PC-3 (cell line): ENCODE measurements around the gene AHCYL2. TPM values are rescaled to one million over a fixed set of nuclear protein-coding genes. Genes with fewer than 3 reads are reported as not detected.

Experiments
- ATAC-seq: fragments of 200-7000 bp; cut with Tn5 transposase; 2 replicates; pipeline ENCODE4 v1.9.1; 2020; ENCODE audit warnings: mild to moderate bottlenecking, moderate library complexity
- BruUV-seq: library from RNA; stranded (reverse); fragments of 400-500 nt; replicated peaks from 2 replicates; lab custom pipeline; 2021; lab: Mats Ljungman, UMichigan
- CTCF ChIA-PET: fragments of 300-600 bp; sonication (Branson Sonifier 250); formaldehyde crosslinking; loops from one replicate; lab custom pipeline; 2022; ENCODE audit warnings: antibody characterized with exemption; lab: Charles Lee
- POLR2A ChIA-PET: fragments of 300-600 bp; sonication (Branson Sonifier 250); formaldehyde crosslinking; loops from one replicate; lab custom pipeline; 2022; ENCODE audit warnings: antibody characterized with exemption; ENCODE audit not compliant: unreplicated experiment; lab: Charles Lee
- DNase-seq: peaks from one replicate; pipeline ENCODE4 v3.0.0-alpha.2; 2015
- H2AFZ ChIP-seq: fragments of 300-600 bp; sonication (generic); 2 replicates; pipeline ENCODE4 v1.6.0; 2016; ENCODE audit warnings: antibody characterized with exemption, low read length
- H3F3A ChIP-seq: fragments of 300-600 bp; sonication (generic); one replicate; pipeline ENCODE4 v1.6.0; 2017; ENCODE audit warnings: antibody characterized with exemption, low read length, control low read depth, mild to moderate bottlenecking; ENCODE audit not compliant: unreplicated experiment
- H3K27ac ChIP-seq: fragments of 300-600 bp; sonication (generic); 2 replicates; pipeline ENCODE4 v1.5.1; 2016; ENCODE audit warnings: mild to moderate bottlenecking, low read length
- H3K27me3 ChIP-seq: fragments of 300-600 bp; sonication (generic); 2 replicates; pipeline ENCODE4 v1.6.1; 2016; ENCODE audit warnings: low read length, mixed read lengths
- H3K36me3 ChIP-seq: fragments of 300-600 bp; sonication (generic); 2 replicates; pipeline ENCODE4 v1.6.1; 2016; ENCODE audit warnings: low read depth, mixed run types, low read length, mixed read lengths
- H3K4me1 ChIP-seq: fragments of 300-600 bp; sonication (generic); 2 replicates; pipeline ENCODE4 v1.5.1; 2016; ENCODE audit warnings: low read length; ENCODE audit not compliant: insufficient read depth
- H3K4me2 ChIP-seq: fragments of 300-600 bp; sonication (generic); 2 replicates; pipeline ENCODE4 v1.6.0; 2016; ENCODE audit warnings: low read length
- H3K4me3 ChIP-seq: fragments of 300-600 bp; sonication (generic); 2 replicates; pipeline ENCODE4 v1.5.1; 2016; ENCODE audit warnings: mild to moderate bottlenecking, low read length, mixed read lengths
- H3K79me2 ChIP-seq: fragments of 300-600 bp; sonication (generic); 2 replicates; pipeline ENCODE4 v1.6.1; 2017; ENCODE audit warnings: low read length, mixed read lengths
- H3K9ac ChIP-seq: fragments of 300-600 bp; sonication (generic); 2 replicates; pipeline ENCODE4 v1.6.0; 2016; ENCODE audit warnings: mild to moderate bottlenecking, low read length
- H3K9me2 ChIP-seq: fragments of 300-600 bp; sonication (generic); replicated peaks from 2 replicates; pipeline ENCODE4 v1.6.1; 2016; ENCODE audit warnings: mixed run types, low read length, mixed read lengths
- H3K9me3 ChIP-seq: fragments of 300-600 bp; sonication (generic); 2 replicates; pipeline ENCODE4 v1.6.1; 2016; ENCODE audit warnings: low read length, mixed read lengths
- H4K20me1 ChIP-seq: fragments of 300-600 bp; sonication (generic); 2 replicates; pipeline ENCODE4 v1.6.1; 2016; ENCODE audit warnings: low read length, mixed read lengths
- CTCF ChIP-seq: fragments of 300-600 bp; sonication (generic); conservative IDR thresholded peaks from 2 replicates; pipeline ENCODE4 v1.5.1; 2017; ENCODE audit warnings: antibody characterized with exemption, low read depth, mild to moderate bottlenecking, low read length
- EZH2 ChIP-seq: fragments of 300-600 bp; sonication (generic); IDR thresholded peaks from one replicate; pipeline ENCODE4 v1.6.1; 2017; ENCODE audit warnings: antibody characterized with exemption, mild to moderate bottlenecking, low read length; ENCODE audit not compliant: unreplicated experiment
- EZH2phosphoT487 ChIP-seq: fragments of 300-600 bp; sonication (generic); IDR thresholded peaks from 2 replicates; pipeline ENCODE4 v1.6.1; 2018; ENCODE audit warnings: mild to moderate bottlenecking, antibody characterized with exemption, low read length, borderline replicate concordance
- intact Hi-C: fragments of 100-400 bp; cut with micrococcal nuclease; formaldehyde crosslinking; loops from 2 replicates; pipeline ENCODE4 v1.9.0; 2023
- total RNA-seq: library from RNA; depleted of rRNA; stranded (reverse); fragments of >200 nt; gene quantifications from 2 replicates; pipeline ENCODE4 v1.2.3, GENCODE V29; 2014

AHCYL2 gene
- total RNA-seq, 1 experiment from 2014 or later: 9.2 TPM

GRCh38 chr7:129423700-129424410 lies 199.0 kb downstream of the AHCYL2 start:
- no peaks in the 10 kb centered on the region for H3K9me3 ChIP-seq
- ChIA-PET CTCF (no interaction called here), POLR2A (no interaction called here)
- H3K27ac ChIP-seq: no peak overlapping the region
- H3F3A ChIP-seq: no peaks in the 10 kb centered on the region
- H3K79me2 ChIP-seq: no peaks in the 10 kb centered on the region
- H3K4me3 ChIP-seq: no peak overlapping the region
- DNase-seq (peak; percentile 53), ATAC-seq (no peak)
- intact Hi-C loops: no loop called here
- H3K4me1 ChIP-seq: no peaks in the 10 kb centered on the region
- no TSS peak for BruUV-seq
- H3K9ac ChIP-seq: no peak overlapping the region
- no peaks in the 10 kb centered on the region for H3K9me2 ChIP-seq
- no peak overlapping the region for H2AFZ ChIP-seq
- H3K4me2 ChIP-seq: no peak overlapping the region
- H3K27me3 ChIP-seq: no peaks in the 10 kb centered on the region
- H4K20me1 ChIP-seq: no peaks in the 10 kb centered on the region
- TF ChIP-seq EZH2 (no peak), EZH2phosphoT487 (no peak), CTCF (no peak)
- no peaks in the 10 kb centered on the region for H3K36me3 ChIP-seq

GRCh38 chr7:129426482-129426881 lies 201.7 kb downstream of the AHCYL2 start:
- intact Hi-C loops: no loop called here
- no peak overlapping the region for H3K4me3 ChIP-seq
- CTCF ChIA-PET: no interaction called here
- no peaks in the 10 kb centered on the region for H3K9me3 ChIP-seq
- no peaks in the 10 kb centered on the region for H3F3A ChIP-seq
- H3K27me3 ChIP-seq: no peaks in the 10 kb centered on the region
- no TSS peak for BruUV-seq
- H3K79me2 ChIP-seq: no peaks in the 10 kb centered on the region
- H3K9me2 ChIP-seq: no peaks in the 10 kb centered on the region
- H3K9ac ChIP-seq: no peak overlapping the region
- H4K20me1 ChIP-seq: no peaks in the 10 kb centered on the region
- H3K36me3 ChIP-seq: no peaks in the 10 kb centered on the region
- POLR2A ChIA-PET: no interaction called here
- H2AFZ ChIP-seq: no peak overlapping the region
- TF ChIP-seq EZH2 (no peak), CTCF (no peak), EZH2phosphoT487 (no peak)
- H3K4me2 ChIP-seq: no peak overlapping the region
- no peak overlapping the region for H3K27ac ChIP-seq
- no peaks in the 10 kb centered on the region for H3K4me1 ChIP-seq
- ATAC-seq (no peak), DNase-seq (no peak)

- no TSS peak for BruUV-seq
- Histone ChIP-seq H3K79me2 (no peaks in the 10 kb centered on the region), H3K4me2 (no peak overlapping the region), H3K9me3 (no peaks in the 10 kb centered on the region), H3K36me3 (no peaks in the 10 kb centered on the region), H3F3A (no peaks in the 10 kb centered on the region), H3K4me1 (no peaks in the 10 kb centered on the region), H3K27me3 (no peaks in the 10 kb centered on the region), H3K9me2 (no peaks in the 10 kb centered on the region), H2AFZ (no peak overlapping the region), H4K20me1 (no peaks in the 10 kb centered on the region), H3K4me3 (no peak overlapping the region), H3K9ac (no peak overlapping the region), H3K27ac (no peak overlapping the region)
- TF ChIP-seq EZH2: no peak
- no peak for TF ChIP-seq EZH2phosphoT487
- TF ChIP-seq CTCF: no peak
- ChIA-PET POLR2A (no interaction called here), CTCF (no interaction called here)
- intact Hi-C loops: no loop called here
- ATAC-seq: no peak
- no peak for DNase-seq
These were observed 202.8 kb downstream of the AHCYL2 start for GRCh38 chr7:129427526-129428045.
